GM23338 (cell line): ENCODE data around the gene CELSR3. TPM values are rescaled to one million over a fixed set of nuclear protein-coding genes. Genes with fewer than 3 reads are reported as not detected.

Experiments used
- ATAC-seq: fragments of 200-7000 bp; cut with Tn5 transposase; 3 replicates; pipeline ENCODE4 v1.9.1; 2020
- DNase-seq: peaks from one replicate; pipeline ENCODE4 v3.0.0-alpha.2; 2015; ENCODE audit warnings: low spot score
- H2AFZ ChIP-seq: fragments of 200-600 bp; sonication (generic); 2 replicates; pipeline ENCODE4 v1.8.0; 2016; ENCODE audit warnings: antibody characterized with exemption, mild to moderate bottlenecking, moderate library complexity
- H3F3A ChIP-seq: fragments of 200-600 bp; sonication (generic); replicated peaks from 2 replicates; pipeline ENCODE4 v1.8.0; 2017; ENCODE audit warnings: antibody characterized with exemption, mixed run types, low read depth
- H3K27ac ChIP-seq: fragments of 200-600 bp; sonication (generic); 2 replicates; pipeline ENCODE4 v1.6.1; 2016; ENCODE audit warnings: low read depth
- H3K27me3 ChIP-seq: fragments of 200-600 bp; sonication (generic); 2 replicates; pipeline ENCODE4 v1.8.0; 2016; ENCODE audit warnings: mild to moderate bottlenecking, mixed run types, moderate library complexity; ENCODE audit not compliant: insufficient read depth
- H3K36me3 ChIP-seq: fragments of 200-600 bp; sonication (generic); 2 replicates; pipeline ENCODE4 v1.8.0; 2016; ENCODE audit warnings: mild to moderate bottlenecking; ENCODE audit not compliant: insufficient read depth
- H3K4me1 ChIP-seq: fragments of 200-600 bp; sonication (generic); 2 replicates; pipeline ENCODE4 v1.8.0; 2016; ENCODE audit warnings: mild to moderate bottlenecking, moderate library complexity; ENCODE audit not compliant: insufficient read depth
- H3K4me2 ChIP-seq: fragments of 200-600 bp; sonication (generic); 2 replicates; pipeline ENCODE4 v1.7.1; 2017; ENCODE audit warnings: mixed run types
- H3K4me3 ChIP-seq: fragments of 200-600 bp; sonication (generic); 2 replicates; pipeline ENCODE4 v1.6.1; 2016; ENCODE audit warnings: mixed run types
- H3K79me2 ChIP-seq: fragments of 200-600 bp; sonication (generic); replicated peaks from 2 replicates; pipeline ENCODE4 v1.8.0; 2017; ENCODE audit warnings: mild to moderate bottlenecking; ENCODE audit not compliant: insufficient read depth
- H3K9me2 ChIP-seq: fragments of 200-600 bp; sonication (generic); 2 replicates; pipeline ENCODE4 v1.8.0; 2017; ENCODE audit not compliant: insufficient read depth
- H4K20me1 ChIP-seq: fragments of 200-600 bp; sonication (generic); replicated peaks from 2 replicates; pipeline ENCODE4 v1.8.0; 2017; ENCODE audit warnings: mild to moderate bottlenecking; ENCODE audit not compliant: insufficient read depth
- H3K27ac Mint-ChIP-seq: 2 replicates; pipeline ENCODE4 v1.8.0; 2020; ENCODE audit warnings: inconsistent platforms, mild to moderate bottlenecking, moderate library complexity, mixed read lengths
- H3K27me3 Mint-ChIP-seq: 3 replicates; pipeline ENCODE4 v1.8.0; 2022; ENCODE audit warnings: low read depth, mild to moderate bottlenecking, moderate library complexity, mixed read lengths, inconsistent platforms; ENCODE audit not compliant: insufficient read depth, poor library complexity
- H3K36me3 Mint-ChIP-seq: 3 replicates; pipeline ENCODE4 v1.8.0; 2021; ENCODE audit warnings: low read depth, mild to moderate bottlenecking, inconsistent platforms, moderate library complexity, mixed read lengths
- H3K4me1 Mint-ChIP-seq: 3 replicates; pipeline ENCODE4 v1.8.0; 2020; ENCODE audit warnings: mild to moderate bottlenecking, inconsistent platforms, mixed read lengths
- H3K4me3 Mint-ChIP-seq: 3 replicates; pipeline ENCODE4 v1.8.0; 2021; ENCODE audit warnings: moderate library complexity, mild to moderate bottlenecking, inconsistent platforms, mixed read lengths
- H3K9me3 Mint-ChIP-seq: 3 replicates; pipeline ENCODE4 v1.8.0; 2020; ENCODE audit warnings: moderate library complexity, mild to moderate bottlenecking, inconsistent platforms, mixed read lengths
- CREB1 ChIP-seq: fragments of 250-450 bp; sonication (Bioruptor Pico); IDR thresholded peaks from 2 replicates; pipeline ENCODE4 v1.5.0; 2020; ENCODE audit warnings: low read depth, mild to moderate bottlenecking, moderate library complexity
- EZH2 ChIP-seq: fragments of 200-600 bp; sonication (generic); IDR thresholded peaks from one replicate; pipeline ENCODE4 v1.8.0; 2017; ENCODE audit warnings: antibody characterized with exemption, mild to moderate bottlenecking, low read depth; ENCODE audit not compliant: unreplicated experiment
- POLR2AphosphoS5 ChIP-seq: IDR thresholded peaks from 2 replicates; pipeline ENCODE4 v1.6.1; 2016; ENCODE audit warnings: antibody characterized with exemption, low read depth
- ZNF331 ChIP-seq: fragments of 250-450 bp; sonication (Bioruptor Pico); IDR thresholded peaks from 2 replicates; pipeline ENCODE4 v1.5.0; 2020; ENCODE audit warnings: low read depth, mild to moderate bottlenecking, moderate library complexity
- polyA plus RNA-seq: library from polyadenylated mRNA; unstranded; fragments of >200 nt; fragmentation: Nextera tagmentation; extraction: Ambion mirVana; gene quantifications from 2 replicates; pipeline ENCODE4 v1.2.1, GENCODE V29; 2016
- total RNA-seq: library from RNA; depleted of rRNA; stranded (reverse); fragments of >200 nt; shearing (Covaris generic); gene quantifications from 2 replicates; pipeline ENCODE4 v1.2.3, GENCODE V29; 2014
- TF ChIP-seq, protein P1 (sequence below): IDR thresholded peaks from one replicate; pipeline ENCODE4 v1.6.1; 2018; ENCODE audit warnings: antibody characterized with exemption; ENCODE audit not compliant: unreplicated experiment
- TF ChIP-seq, protein P2 (sequence below), 2 experiments: fragments of 200-600 bp in 1 of 2; sonication (generic) in 1 of 2; conservative IDR thresholded peaks; 2 replicates each; pipeline versions ENCODE4 v1.5.1 to v1.6.1; 2016 to 2017; ENCODE audit warnings: antibody characterized with exemption in 2 of 2, low read depth in 2 of 2, mild to moderate bottlenecking in 2 of 2, moderate library complexity in 1 of 2
- TF ChIP-seq, protein P3 (sequence below): IDR thresholded peaks from 2 replicates; pipeline ENCODE4 v1.6.1; 2016; ENCODE audit warnings: antibody characterized with exemption

CELSR3 gene
- total and polyA plus RNA-seq, 2 experiments from 2014 or later = 7.5 to 33.3 TPM

DNA sequence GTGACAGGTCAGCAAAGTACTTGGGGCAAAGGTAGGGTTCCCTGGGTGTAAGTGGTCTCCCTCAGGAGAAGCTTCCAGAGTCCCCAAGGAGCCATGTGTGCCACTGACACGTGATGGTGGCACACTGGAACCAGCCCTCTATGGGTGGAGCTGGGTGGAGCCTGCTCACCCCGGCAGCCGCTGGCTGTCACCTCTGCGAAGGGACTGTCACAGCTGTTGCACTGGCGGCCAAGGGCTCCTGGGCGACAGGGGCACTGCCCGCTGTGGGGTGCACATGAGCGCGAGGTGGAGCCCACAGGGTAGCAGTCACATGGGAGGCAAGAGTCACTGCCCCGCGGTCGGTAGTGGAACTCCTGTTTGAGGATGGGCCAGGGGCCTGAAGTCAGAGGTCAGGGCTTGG, 12.0 kb downstream of the CELSR3 start:
- no peak for TF ChIP-seq POLR2AphosphoS5
- TF ChIP-seq EZH2 = no peak
- TF ChIP-seq, protein P1, sequence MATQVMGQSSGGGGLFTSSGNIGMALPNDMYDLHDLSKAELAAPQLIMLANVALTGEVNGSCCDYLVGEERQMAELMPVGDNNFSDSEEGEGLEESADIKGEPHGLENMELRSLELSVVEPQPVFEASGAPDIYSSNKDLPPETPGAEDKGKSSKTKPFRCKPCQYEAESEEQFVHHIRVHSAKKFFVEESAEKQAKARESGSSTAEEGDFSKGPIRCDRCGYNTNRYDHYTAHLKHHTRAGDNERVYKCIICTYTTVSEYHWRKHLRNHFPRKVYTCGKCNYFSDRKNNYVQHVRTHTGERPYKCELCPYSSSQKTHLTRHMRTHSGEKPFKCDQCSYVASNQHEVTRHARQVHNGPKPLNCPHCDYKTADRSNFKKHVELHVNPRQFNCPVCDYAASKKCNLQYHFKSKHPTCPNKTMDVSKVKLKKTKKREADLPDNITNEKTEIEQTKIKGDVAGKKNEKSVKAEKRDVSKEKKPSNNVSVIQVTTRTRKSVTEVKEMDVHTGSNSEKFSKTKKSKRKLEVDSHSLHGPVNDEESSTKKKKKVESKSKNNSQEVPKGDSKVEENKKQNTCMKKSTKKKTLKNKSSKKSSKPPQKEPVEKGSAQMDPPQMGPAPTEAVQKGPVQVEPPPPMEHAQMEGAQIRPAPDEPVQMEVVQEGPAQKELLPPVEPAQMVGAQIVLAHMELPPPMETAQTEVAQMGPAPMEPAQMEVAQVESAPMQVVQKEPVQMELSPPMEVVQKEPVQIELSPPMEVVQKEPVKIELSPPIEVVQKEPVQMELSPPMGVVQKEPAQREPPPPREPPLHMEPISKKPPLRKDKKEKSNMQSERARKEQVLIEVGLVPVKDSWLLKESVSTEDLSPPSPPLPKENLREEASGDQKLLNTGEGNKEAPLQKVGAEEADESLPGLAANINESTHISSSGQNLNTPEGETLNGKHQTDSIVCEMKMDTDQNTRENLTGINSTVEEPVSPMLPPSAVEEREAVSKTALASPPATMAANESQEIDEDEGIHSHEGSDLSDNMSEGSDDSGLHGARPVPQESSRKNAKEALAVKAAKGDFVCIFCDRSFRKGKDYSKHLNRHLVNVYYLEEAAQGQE = no peak
- no peak for TF ChIP-seq CREB1 (CRISPR knock-in tag)
- TF ChIP-seq, protein P2, sequence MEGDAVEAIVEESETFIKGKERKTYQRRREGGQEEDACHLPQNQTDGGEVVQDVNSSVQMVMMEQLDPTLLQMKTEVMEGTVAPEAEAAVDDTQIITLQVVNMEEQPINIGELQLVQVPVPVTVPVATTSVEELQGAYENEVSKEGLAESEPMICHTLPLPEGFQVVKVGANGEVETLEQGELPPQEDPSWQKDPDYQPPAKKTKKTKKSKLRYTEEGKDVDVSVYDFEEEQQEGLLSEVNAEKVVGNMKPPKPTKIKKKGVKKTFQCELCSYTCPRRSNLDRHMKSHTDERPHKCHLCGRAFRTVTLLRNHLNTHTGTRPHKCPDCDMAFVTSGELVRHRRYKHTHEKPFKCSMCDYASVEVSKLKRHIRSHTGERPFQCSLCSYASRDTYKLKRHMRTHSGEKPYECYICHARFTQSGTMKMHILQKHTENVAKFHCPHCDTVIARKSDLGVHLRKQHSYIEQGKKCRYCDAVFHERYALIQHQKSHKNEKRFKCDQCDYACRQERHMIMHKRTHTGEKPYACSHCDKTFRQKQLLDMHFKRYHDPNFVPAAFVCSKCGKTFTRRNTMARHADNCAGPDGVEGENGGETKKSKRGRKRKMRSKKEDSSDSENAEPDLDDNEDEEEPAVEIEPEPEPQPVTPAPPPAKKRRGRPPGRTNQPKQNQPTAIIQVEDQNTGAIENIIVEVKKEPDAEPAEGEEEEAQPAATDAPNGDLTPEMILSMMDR (conservative IDR thresholded peaks at IDR 0.05; ENCODE audit: low read depth in 2 of 2) = no peak
- TF ChIP-seq, protein P3, sequence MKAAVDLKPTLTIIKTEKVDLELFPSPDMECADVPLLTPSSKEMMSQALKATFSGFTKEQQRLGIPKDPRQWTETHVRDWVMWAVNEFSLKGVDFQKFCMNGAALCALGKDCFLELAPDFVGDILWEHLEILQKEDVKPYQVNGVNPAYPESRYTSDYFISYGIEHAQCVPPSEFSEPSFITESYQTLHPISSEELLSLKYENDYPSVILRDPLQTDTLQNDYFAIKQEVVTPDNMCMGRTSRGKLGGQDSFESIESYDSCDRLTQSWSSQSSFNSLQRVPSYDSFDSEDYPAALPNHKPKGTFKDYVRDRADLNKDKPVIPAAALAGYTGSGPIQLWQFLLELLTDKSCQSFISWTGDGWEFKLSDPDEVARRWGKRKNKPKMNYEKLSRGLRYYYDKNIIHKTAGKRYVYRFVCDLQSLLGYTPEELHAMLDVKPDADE = no peak
- no peak for TF ChIP-seq ZNF331
- H3K4me3 Mint-ChIP-seq = no peak overlapping the region
- H3K4me1 Mint-ChIP-seq = peaks cover 5% of the 10 kb centered on the region; the same call in 1 of the 3 replicates
- H3K9me2 ChIP-seq = no peaks in the 10 kb centered on the region
- peaks cover 4% of the 10 kb centered on the region; the same call in 1 of the 2 replicates for H3F3A ChIP-seq
- no peak overlapping the region for H3K27ac Mint-ChIP-seq
- peaks cover 11% of the 10 kb centered on the region for H3K27me3 Mint-ChIP-seq
- peaks cover 3% of the 10 kb centered on the region; the same call in 1 of the 2 replicates for H3K4me1 ChIP-seq
- DNase-seq (no peak), ATAC-seq (no peak)
- H3K27ac ChIP-seq = no peak overlapping the region
- no peaks in the 10 kb centered on the region for H3K27me3 ChIP-seq
- 0 out of 2 replicates have a peak, but pooled peaks cover 3% of the 10 kb centered on the region for H4K20me1 ChIP-seq
- H3K4me3 ChIP-seq = no peak overlapping the region
- H3K9me3 Mint-ChIP-seq = no peaks in the 10 kb centered on the region
- no peaks in the 10 kb centered on the region for H3K79me2 ChIP-seq
- H2AFZ ChIP-seq = no peak overlapping the region
- no peaks in the 10 kb centered on the region; the same call in 1 of the 2 replicates for H3K36me3 ChIP-seq
- peaks cover 31% of the 10 kb centered on the region for H3K36me3 Mint-ChIP-seq
- H3K4me2 ChIP-seq = no peak overlapping the region

DNA sequence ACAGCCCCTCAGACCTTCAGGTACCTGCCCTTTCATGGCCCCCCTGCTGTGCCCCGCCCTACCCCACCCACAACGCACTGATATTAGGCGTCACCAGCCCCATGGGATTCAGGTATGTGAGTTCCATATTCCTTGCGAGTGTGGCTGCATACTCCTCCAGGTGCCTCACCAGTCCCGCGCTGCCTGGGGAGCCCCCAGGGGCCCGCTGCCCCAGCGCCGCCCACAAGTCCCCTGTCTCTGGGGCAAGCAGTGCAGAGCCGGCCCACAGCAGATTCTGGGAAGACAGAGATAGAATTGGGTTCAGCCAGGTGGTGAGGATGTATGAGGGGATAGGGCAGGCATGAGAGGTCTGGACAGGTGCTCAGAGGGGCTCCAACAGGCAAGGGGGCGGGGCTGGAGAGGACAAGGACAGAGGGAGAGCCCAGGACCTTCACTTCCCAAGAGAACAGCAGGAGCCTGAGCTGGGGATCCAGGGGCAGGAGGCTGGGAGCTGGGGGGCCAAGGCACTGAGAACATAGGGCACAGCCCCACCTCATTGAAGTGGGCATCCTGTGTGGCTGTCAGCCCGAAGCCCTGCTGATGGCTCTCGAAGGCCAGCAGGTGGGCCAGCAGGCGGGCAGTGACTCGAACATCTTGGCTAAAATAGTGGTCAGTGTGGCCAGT, 14.4 kb downstream of the CELSR3 start:
- Histone ChIP-seq H3K4me1 (no peaks in the 10 kb centered on the region), H3K4me3 (no peak overlapping the region), H3K79me2 (no peaks in the 10 kb centered on the region), H2AFZ (no peak overlapping the region), H3K4me2 (no peak overlapping the region), H3K36me3 (no peaks in the 10 kb centered on the region; the same call in 1 of the 2 replicates), H4K20me1 (0 out of 2 replicates have a peak, but pooled peaks cover 3% of the 10 kb centered on the region), H3F3A (no peaks in the 10 kb centered on the region), H3K27me3 (no peaks in the 10 kb centered on the region), H3K9me2 (no peaks in the 10 kb centered on the region), H3K27ac (no peak overlapping the region)
- Mint-ChIP-seq H3K27me3 (peaks cover 8% of the 10 kb centered on the region), H3K9me3 (no peaks in the 10 kb centered on the region), H3K36me3 (peaks cover 20% of the 10 kb centered on the region), H3K4me1 (no peaks in the 10 kb centered on the region), H3K4me3 (no peak overlapping the region), H3K27ac (no peak overlapping the region)
- DNase-seq (no peak), ATAC-seq (no peak)
- TF ChIP-seq, protein P1 = no peak
